ENCODE data around the gene DDX60.
"Not testable (repeated sequence)": the region's sequence is repeated elsewhere in the genome, so short reads cannot be mapped to it uniquely, and the experiment has no call there.

The DDX60 gene

GRCh38 chr4:168213511-168213910, 105.0 kb downstream of the DDX60 start:
- in situ Hi-C loops (cut with HindIII; ENCODE audit: low sequenced_read_pairs), result not testable (repeated sequence)

- in situ Hi-C loops (cut with HindIII; ENCODE audit: low sequenced_read_pairs), result no loop called here
Measured at GRCh38 chr4:168212656-168213055, 105.9 kb downstream of the DDX60 start.

- in situ Hi-C loops (cut with HindIII; ENCODE audit: low sequenced_read_pairs), result no loop called here
Measured at GRCh38 chr4:168208957-168209614, 109.5 kb downstream of the DDX60 start.

GRCh38 chr4:168203233-168203911, 115.2 kb downstream of the DDX60 start:
- in situ Hi-C loops (cut with HindIII; ENCODE audit: low sequenced_read_pairs), result no loop called here

GRCh38 chr4:168200685-168201084, 117.9 kb downstream of the DDX60 start:
- in situ Hi-C loops (cut with HindIII; ENCODE audit: low sequenced_read_pairs), result no loop called here

- in situ Hi-C loops (cut with HindIII; ENCODE audit: low sequenced_read_pairs), result no loop called here
Measured at GRCh38 chr4:168199260-168199957, 119.1 kb downstream of the DDX60 start.

GRCh38 chr4:168197926-168198325, 120.6 kb downstream of the DDX60 start:
- in situ Hi-C loops (cut with HindIII; ENCODE audit: low sequenced_read_pairs), result no loop called here

- in situ Hi-C loops (cut with HindIII; ENCODE audit: low sequenced_read_pairs), result no loop called here
Measured at GRCh38 chr4:168188754-168189153, 129.8 kb downstream of the DDX60 start.

- in situ Hi-C loops (cut with HindIII; ENCODE audit: low sequenced_read_pairs), result no loop called here
Measured at GRCh38 chr4:168183717-168184571, 134.6 kb downstream of the DDX60 start.

- in situ Hi-C loops (cut with HindIII; ENCODE audit: low sequenced_read_pairs), result no loop called here
Measured at GRCh38 chr4:168177546-168178149, 140.9 kb downstream of the DDX60 start.

- in situ Hi-C loops (cut with HindIII; ENCODE audit: low sequenced_read_pairs), result no loop called here
Measured at GRCh38 chr4:168174308-168174707, 144.2 kb downstream of the DDX60 start.

GRCh38 chr4:168167714-168168284, 150.8 kb downstream of the DDX60 start:
- in situ Hi-C loops (cut with HindIII; ENCODE audit: low sequenced_read_pairs), result no loop called here

Data from DLD1 (cell line).